ENCODE data around the gene MICALL2.

GRCh38 chr7:1392556-1392955, 66.7 kb downstream of the MICALL2 start:
- TF ChIP-seq CTCF (IDR thresholded peaks at IDR 0.05) (no peak), POLR2A (IDR thresholded peaks at IDR 0.05) (no peak)

All from uterus (tissue), 2 donors.